HCT116 (cell line): ENCODE data around the gene CHL1.

Source experiments
- RAD21 ChIP-seq: IDR thresholded peaks from 2 replicates; pipeline ENCODE4 v1.6.1; 2012; ENCODE audit warnings: low read depth, mild to moderate bottlenecking
- TF ChIP-seq, protein P1 (sequence below), 3 experiments: fragments of 200-600 bp in 1 of 3; sonication (generic) in 1 of 3; IDR thresholded peaks in 2 of 3; conservative IDR thresholded peaks in 1 of 3; 2 replicates each; pipeline ENCODE4 v1.5.1; 2012 to 2017; ENCODE audit warnings: low read depth in 2 of 3, low read length in 2 of 3, antibody characterized with exemption in 1 of 3, borderline replicate concordance in 1 of 3, control low read depth in 1 of 3, mild to moderate bottlenecking in 1 of 3, mixed read lengths in 1 of 3, mixed run types in 1 of 3, moderate library complexity in 1 of 3; ENCODE audit not compliant: insufficient read depth in 1 of 3

DNA sequence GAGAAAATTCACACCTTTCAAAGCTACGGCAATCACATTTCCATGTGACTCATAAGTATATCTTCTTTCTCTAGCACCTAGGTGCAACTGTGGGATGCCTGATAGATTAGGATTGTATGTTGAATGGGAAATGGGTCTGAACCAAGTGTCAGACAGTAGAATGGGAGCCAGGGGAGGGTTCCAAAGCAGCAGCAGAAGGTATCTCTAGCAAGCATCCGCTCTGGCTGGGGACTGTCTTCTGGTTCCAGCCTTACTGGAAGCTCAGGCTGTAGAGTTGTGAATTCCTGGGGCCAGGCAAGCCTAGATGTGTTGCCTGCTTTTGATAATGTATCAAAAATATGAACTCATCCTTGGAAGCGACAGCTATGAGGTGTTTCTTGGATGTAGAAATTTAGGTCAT lies 2.1 kb upstream of the CHL1 start:
- no peak for TF ChIP-seq RAD21
- TF ChIP-seq, protein P1, sequence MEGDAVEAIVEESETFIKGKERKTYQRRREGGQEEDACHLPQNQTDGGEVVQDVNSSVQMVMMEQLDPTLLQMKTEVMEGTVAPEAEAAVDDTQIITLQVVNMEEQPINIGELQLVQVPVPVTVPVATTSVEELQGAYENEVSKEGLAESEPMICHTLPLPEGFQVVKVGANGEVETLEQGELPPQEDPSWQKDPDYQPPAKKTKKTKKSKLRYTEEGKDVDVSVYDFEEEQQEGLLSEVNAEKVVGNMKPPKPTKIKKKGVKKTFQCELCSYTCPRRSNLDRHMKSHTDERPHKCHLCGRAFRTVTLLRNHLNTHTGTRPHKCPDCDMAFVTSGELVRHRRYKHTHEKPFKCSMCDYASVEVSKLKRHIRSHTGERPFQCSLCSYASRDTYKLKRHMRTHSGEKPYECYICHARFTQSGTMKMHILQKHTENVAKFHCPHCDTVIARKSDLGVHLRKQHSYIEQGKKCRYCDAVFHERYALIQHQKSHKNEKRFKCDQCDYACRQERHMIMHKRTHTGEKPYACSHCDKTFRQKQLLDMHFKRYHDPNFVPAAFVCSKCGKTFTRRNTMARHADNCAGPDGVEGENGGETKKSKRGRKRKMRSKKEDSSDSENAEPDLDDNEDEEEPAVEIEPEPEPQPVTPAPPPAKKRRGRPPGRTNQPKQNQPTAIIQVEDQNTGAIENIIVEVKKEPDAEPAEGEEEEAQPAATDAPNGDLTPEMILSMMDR (IDR thresholded peaks at IDR 0.05 in 2 of 3, conservative IDR thresholded peaks at IDR 0.05 in 1 of 3; ENCODE audit: borderline replicate concordance in 1 of 3, insufficient read depth in 1 of 3, low read depth in 2 of 3, low read length in 2 of 3) = no peak
